ENCODE data around the gene SLC7A6. TPM values are rescaled to one million over a fixed set of nuclear protein-coding genes. Genes with fewer than 3 reads are reported as not detected.
A peak's percentile ranks its signal among the peaks of the same experiment; 100 is the strongest.

Gene SLC7A6
- total RNA-seq, 2 donors from 2014 or later: 28.4 to 39.7 TPM

- no peak for DNase-seq (ENCODE audit: low spot score)
- intact Hi-C loops (cut with DNase I): no loop called here
Measured at GRCh38 chr16:68290450-68290849, 26.1 kb downstream of the SLC7A6 start.

DNA sequence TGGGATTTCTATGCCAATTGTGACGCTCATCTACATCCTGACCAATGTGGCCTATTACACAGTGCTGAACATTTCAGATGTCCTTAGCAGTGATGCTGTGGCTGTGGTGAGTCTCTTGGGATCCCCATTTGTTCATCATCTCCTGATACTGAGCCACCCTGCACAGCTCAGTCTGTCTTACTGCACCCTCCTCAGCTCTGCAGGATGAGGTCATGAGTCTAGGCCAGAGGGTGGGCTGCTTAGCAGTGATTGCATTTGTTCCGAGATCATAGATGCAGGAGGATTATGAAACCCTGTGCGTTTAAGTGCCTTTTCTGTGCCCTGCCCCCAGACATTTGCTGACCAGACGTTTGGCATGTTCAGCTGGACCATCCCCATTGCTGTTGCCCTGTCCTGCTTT lies 26.9 kb downstream of the SLC7A6 start:
- no peak for DNase-seq (ENCODE audit: low spot score)
- intact Hi-C loops (cut with DNase I): no loop called here

GRCh38 chr16:68292425-68292824 lies 28.1 kb downstream of the SLC7A6 start:
- no peak for DNase-seq (ENCODE audit: low spot score)
- intact Hi-C loops (cut with DNase I): no loop called here

- intact Hi-C loops (cut with DNase I): no loop called here
- DNase-seq (ENCODE audit: low spot score): no peak
Measured at GRCh38 chr16:68296291-68296690, 32.0 kb downstream of the SLC7A6 start.

DNA sequence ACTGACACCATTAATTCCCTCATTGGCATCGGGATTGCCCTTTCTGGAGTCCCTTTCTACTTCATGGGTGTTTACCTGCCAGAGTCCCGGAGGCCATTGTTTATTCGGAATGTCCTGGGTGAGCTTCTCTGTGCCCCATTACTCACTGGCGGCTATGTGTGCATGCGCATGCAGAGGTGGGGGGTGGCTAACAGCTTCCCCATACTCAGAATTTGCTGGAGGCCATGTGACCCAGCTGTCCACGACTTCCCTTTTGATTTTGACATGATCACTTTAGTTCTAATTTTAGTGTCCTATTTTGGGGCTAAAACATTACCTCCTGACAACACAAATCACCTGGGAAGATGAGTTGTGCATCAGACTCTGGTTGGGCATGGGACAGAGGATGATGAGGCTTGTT lies 32.4 kb downstream of the SLC7A6 start:
- intact Hi-C loops (cut with DNase I): no loop called here
- no peak for DNase-seq (ENCODE audit: low spot score)

DNA sequence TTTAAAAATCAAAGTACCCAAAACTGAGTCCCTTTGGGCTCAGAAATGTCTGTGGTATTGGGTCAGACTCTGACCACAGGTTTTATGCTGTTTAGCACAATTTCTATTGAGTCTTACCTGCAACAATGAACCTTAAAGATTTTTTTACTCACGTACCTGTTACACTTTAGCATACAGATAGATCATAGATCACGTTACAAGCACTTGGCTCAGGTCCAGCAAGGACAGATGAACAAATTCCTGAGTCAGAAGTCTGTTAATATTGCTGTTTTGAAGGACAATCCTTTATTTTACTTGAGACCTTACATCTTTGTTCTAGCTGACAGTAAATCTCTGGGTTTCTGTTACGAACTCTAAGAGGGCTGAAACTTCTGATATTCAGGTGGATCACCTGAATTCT lies 33.6 kb downstream of the SLC7A6 start:
- no peak for DNase-seq (ENCODE audit: low spot score)
- intact Hi-C loops (cut with DNase I): no loop called here

GRCh38 chr16:68298312-68298711 lies 34.0 kb downstream of the SLC7A6 start:
- DNase-seq (ENCODE audit: low spot score): no peak
- intact Hi-C loops (cut with DNase I): no loop called here

- intact Hi-C loops (cut with DNase I): no loop called here
- peak; percentile 89 for DNase-seq (ENCODE audit: low spot score)
Measured at GRCh38 chr16:68298907-68299561, 34.7 kb downstream of the SLC7A6 start.

DNA sequence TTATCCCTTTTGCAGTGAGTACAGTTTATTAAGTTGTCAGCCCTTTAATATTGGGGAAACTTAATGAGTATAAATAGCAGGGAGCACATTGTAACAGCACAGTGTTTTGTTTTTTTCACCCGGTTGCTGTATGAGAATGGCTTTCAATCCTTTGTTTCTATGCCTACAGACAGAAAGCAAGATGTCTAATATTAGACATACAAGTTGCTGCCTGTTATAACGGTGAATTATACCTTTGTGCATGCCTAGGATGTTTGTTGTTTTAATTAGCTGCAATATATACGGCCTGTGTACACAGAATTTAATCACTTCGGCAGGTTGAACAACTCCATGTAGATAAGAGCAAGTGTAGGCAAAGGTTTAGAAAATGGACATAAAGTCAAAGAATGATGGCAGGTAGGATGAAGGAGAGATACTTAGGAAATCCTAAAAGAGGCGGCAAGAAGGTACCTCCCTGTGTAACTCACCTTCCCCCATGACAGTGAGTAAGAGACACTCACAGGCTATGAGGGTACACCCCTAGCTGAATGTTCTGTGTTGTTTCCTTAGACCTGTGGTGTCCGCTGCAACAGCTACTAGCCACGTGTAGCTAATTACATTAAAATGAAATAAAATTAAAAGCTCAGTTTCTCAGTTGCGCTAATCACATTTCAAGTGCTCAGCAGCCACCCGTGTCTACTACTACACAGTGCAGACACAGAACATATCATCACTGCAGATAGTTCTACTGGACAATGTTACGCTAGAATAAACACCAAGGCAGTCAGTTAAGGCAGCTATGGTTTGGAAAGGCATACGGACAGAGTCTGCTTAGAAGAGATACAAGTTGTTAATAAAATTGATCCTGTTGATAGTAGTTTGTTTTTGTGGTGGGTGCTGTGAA lies 35.5 kb downstream of the SLC7A6 start:
- intact Hi-C loops (cut with DNase I): no loop called here
- DNase-seq (ENCODE audit: low spot score): no peak

- DNase-seq (ENCODE audit: low spot score): no peak
- intact Hi-C loops (cut with DNase I): no loop called here
Measured at GRCh38 chr16:68300734-68301459, 36.6 kb downstream of the SLC7A6 start.

DNA sequence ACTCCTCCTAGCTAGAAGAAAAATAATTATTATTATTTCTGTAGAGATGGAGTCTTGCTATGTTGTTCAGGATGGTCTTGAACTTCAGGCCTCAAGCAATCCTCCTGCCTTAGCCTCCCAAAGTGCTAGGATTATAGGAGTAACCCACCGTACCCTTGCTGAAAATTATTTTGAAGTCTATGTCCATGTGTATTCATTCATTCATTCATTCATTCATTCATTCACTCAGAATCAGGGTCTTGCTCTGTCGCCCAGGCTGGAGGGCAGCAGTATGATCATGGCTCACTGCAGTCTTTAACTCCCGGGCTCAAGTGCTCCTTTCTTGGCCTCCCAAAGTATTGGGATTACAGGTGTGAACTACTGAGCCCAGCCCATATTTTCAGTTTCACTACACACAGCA lies 42.3 kb downstream of the SLC7A6 start:
- DNase-seq (ENCODE audit: low spot score): no peak
- intact Hi-C loops (cut with DNase I): no loop called here

GRCh38 chr16:68309799-68310198 lies 45.5 kb downstream of the SLC7A6 start:
- intact Hi-C loops (cut with DNase I): no loop called here

GRCh38 chr16:68310437-68310773 lies 46.1 kb downstream of the SLC7A6 start:
- intact Hi-C loops (cut with DNase I): no loop called here
- DNase-seq (ENCODE audit: low spot score): peak; percentile 78

More at GRCh38 chr16:68309799-68310198, 45.5 kb downstream of the SLC7A6 start:
- no peak for DNase-seq (ENCODE audit: low spot score)

GRCh38 chr16:68310774-68311511 lies 46.6 kb downstream of the SLC7A6 start, which contains the start of the genes PRMT7 and SLC7A6OS:
PRMT7 (plus strand) TSS chr16:68311019; CDS start chr16:68315980, 4,961 bp downstream.
SLC7A6OS (minus strand) TSS chr16:68310946; CDS start chr16:68310926, 20 bp downstream.
- DNase-seq (ENCODE audit: low spot score): peak; percentile 96
- intact Hi-C loops (cut with DNase I): loop anchor here in 1 of 2 donors (1.0 kb wide), 1 partner anchor 31 kb away; no protein-coding TSS in a partner anchor

GRCh38 chr16:68313116-68313515 lies 48.8 kb downstream of the SLC7A6 start:
- intact Hi-C loops (cut with DNase I): no loop called here

DNA sequence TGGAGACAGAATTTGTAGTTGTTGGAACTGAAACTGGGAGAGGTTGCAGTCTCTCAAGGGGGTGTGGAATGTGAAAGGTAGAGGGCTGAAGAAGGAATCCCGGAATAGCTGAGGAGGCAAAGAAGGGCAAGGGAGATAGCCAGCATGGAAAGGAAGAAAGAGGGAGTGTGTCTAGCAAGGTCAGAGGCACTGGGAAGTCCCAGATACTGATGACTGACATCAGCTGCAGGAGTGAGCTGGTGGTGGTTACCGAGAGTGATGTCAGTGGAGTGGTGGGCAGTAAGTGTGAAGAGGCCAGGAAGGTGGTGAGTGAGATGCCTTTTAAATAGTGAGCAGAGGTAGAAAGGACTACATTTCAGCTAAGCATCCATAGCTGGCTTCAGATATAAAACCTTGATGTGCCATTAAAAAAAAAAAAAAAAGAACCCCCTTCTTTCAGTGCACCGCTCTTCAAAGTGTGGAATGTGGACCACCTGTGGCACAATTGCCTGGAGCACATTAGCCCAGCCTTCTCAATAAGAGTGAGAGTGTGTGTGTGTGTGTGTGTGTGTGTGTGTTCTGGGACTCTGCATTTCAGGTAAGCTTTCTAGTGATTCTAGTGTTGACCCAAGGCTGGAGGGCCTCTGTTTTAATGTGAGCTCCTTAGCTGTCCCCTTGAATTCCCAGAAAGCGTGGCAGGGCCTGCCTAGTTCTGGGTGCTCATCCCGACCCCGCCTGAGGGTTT lies 55.0 kb downstream of the SLC7A6 start:
- DNase-seq (ENCODE audit: low spot score): no peak
- intact Hi-C loops (cut with DNase I): no loop called here

More at GRCh38 chr16:68313116-68313515, 48.8 kb downstream of the SLC7A6 start:
- DNase-seq (ENCODE audit: low spot score): no peak

DNA sequence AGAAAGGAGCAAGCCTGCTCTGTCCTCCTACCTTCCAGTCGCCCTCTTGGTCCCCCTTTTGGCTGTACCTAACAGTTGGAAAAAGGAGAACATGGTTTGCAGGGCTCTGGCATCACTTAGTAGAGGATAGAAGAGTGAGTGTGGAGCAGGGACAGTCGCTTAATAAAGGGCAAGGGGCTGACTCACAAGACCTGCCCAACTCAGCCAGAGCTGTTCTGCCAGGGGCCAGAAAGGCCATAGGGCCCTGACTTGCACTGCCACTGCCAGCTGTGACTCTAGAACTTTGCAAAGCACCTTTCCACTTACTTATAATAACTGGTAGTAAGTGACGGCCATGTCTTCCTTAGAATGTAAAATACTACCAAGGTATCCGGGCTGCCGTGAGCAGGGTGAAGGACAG lies 60.0 kb downstream of the SLC7A6 start:
- no peak for DNase-seq (ENCODE audit: low spot score)
- intact Hi-C loops (cut with DNase I): no loop called here

- DNase-seq (ENCODE audit: low spot score): no peak
- intact Hi-C loops (cut with DNase I): loop anchor here in 1 of 2 donors (5.0 kb wide), 1 partner anchor 63 kb away; the partner anchor contains the start of gene SLC7A6
Measured at GRCh38 chr16:68324780-68325357, 60.5 kb downstream of the SLC7A6 start.

Measured in posterior vena cava (tissue), 2 donors.